NOMO-1 treated with dmso at 0.1 percent for 144 hours (cell line): ENCODE results near the gene PRKCE.

Source experiments
- DNase-seq: peaks from one replicate; lab custom pipeline; 2025; ENCODE audit not compliant: unreplicated experiment; lab: John Stamatoyannopoulos, UW

PRKCE gene

GRCh38 chr2:45631319-45631718 is 20.2 kb upstream of the PRKCE start:
- no peak for DNase-seq

GRCh38 chr2:45631955-45632354 is 19.5 kb upstream of the PRKCE start:
- DNase-seq, result no peak

- no peak for DNase-seq
These were observed 17.3 kb upstream of the PRKCE start for GRCh38 chr2:45634223-45634622.

- DNase-seq, result no peak
These were observed 15.5 kb upstream of the PRKCE start for GRCh38 chr2:45636008-45636407.

GRCh38 chr2:45637440-45637839 is 14.0 kb upstream of the PRKCE start:
- DNase-seq, result peak; percentile 63

- DNase-seq, result no peak
These were observed 10.9 kb upstream of the PRKCE start for GRCh38 chr2:45640576-45640975.

GRCh38 chr2:45643095-45643494 is 8.4 kb upstream of the PRKCE start:
- no peak for DNase-seq

- peak; percentile 41 for DNase-seq
These were observed 7.6 kb upstream of the PRKCE start for GRCh38 chr2:45643543-45644542.

GRCh38 chr2:45646289-45646688 is 5.2 kb upstream of the PRKCE start:
- DNase-seq, result no peak

GRCh38 chr2:45647356-45647755 is 4.1 kb upstream of the PRKCE start:
- DNase-seq, result no peak

- no peak for DNase-seq
These were observed 3.4 kb upstream of the PRKCE start for GRCh38 chr2:45647986-45648520.

- DNase-seq, result no peak
These were observed 2.8 kb upstream of the PRKCE start for GRCh38 chr2:45648636-45649035.

- DNase-seq, result no peak
These were observed 2.0 kb upstream of the PRKCE start for GRCh38 chr2:45649462-45649857.

- DNase-seq, result peak; percentile 6
These were observed 1.3 kb upstream of the PRKCE start for GRCh38 chr2:45649858-45650811.

GRCh38 chr2:45650851-45651414 is 542 bp upstream of the PRKCE start:
- DNase-seq, result peak; percentile 94

- DNase-seq, result peak; percentile 17
These were observed 886 bp downstream of the PRKCE start for GRCh38 chr2:45652090-45653031.

GRCh38 chr2:45653122-45653913 is 1.8 kb downstream of the PRKCE start:
- DNase-seq, result no peak

- DNase-seq, result no peak
These were observed 2.8 kb downstream of the PRKCE start for GRCh38 chr2:45654250-45654649.

- DNase-seq, result no peak
These were observed 10.4 kb downstream of the PRKCE start for GRCh38 chr2:45661828-45662227.
